RKO (cell line): ENCODE data around the gene CMTM8.

Experiments used
- DNase-seq: peaks from one replicate; pipeline ENCODE4 v3.0.0-alpha.2; 2016; ENCODE audit warnings: low spot score

Gene CMTM8

DNA sequence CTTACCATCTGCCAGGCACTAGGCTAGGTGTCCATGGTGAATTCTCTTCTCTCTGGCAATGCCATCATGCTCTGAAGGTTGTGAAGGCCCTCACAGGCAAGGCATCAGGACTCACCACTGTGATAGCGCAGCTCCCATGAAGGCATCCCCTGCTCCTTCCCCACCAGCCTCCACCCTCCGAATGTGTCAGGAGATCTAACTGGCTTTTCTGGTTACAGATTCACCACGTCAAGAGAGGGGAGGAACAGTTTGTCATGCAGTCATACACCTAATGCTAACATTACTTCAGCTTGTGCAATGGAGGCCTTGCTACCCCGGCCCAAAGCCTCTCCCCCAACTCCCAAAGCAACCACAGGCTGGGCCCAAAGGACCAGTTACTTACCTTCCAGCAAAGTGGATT lies 8.9 kb upstream of the CMTM8 start:
- no peak for DNase-seq

DNA sequence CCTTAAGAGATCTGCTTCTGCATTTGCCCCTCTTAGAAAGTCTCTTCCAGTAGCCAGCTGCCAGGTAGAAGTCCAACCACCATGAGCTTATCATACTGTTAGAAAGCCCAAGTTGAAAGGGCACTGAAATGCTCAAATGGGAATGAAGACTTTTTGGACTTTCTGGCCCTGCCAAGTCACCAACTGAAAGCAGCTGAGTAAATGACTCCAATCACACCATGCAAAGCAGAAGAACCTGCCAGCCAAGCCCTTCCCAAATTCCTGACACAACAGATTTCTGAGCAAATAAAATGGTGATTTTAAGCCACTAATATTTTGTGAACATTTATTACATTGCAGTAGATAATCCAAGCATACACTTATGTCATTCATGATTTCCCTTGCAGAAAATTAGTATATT lies 2.1 kb upstream of the CMTM8 start:
- no peak for DNase-seq

DNA sequence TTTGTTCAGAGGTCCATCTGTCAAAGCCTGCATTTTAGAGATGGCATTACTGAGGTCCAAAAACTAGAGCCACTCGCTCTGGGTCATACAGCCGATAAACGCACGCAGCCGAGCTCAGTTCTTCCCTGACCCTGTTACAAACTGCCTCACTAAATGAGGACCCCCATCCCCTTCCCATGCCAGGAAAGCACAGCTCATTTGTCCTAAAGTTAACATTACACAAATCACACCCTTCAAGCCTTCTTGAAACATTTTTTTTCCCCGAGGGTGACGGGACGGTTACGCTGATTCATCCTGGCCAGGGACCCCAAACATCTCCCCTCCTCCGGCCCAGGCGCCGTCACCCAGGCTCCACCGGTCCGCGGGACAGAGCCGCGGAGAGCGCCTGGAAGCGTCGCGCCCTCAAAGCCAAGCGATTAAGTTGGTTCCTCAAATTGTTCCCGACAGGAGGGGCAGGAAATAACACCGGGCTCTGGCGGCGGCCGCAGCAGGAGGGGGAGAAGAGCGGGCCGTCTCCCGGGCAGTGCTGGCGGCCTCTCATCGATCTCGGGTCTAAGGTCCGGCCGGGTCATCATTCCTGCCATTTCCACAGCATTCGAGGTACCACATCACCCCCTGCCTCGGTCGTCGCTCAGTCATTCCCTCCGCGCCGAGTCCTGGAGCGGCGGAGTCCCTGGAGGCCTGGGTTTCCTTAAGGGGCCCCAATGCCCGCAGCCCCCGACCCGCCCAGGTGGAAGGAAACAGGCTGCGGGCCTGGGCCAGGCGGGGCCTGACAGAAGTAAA lies 619 bp upstream of the CMTM8 start:
- no peak for DNase-seq

DNA sequence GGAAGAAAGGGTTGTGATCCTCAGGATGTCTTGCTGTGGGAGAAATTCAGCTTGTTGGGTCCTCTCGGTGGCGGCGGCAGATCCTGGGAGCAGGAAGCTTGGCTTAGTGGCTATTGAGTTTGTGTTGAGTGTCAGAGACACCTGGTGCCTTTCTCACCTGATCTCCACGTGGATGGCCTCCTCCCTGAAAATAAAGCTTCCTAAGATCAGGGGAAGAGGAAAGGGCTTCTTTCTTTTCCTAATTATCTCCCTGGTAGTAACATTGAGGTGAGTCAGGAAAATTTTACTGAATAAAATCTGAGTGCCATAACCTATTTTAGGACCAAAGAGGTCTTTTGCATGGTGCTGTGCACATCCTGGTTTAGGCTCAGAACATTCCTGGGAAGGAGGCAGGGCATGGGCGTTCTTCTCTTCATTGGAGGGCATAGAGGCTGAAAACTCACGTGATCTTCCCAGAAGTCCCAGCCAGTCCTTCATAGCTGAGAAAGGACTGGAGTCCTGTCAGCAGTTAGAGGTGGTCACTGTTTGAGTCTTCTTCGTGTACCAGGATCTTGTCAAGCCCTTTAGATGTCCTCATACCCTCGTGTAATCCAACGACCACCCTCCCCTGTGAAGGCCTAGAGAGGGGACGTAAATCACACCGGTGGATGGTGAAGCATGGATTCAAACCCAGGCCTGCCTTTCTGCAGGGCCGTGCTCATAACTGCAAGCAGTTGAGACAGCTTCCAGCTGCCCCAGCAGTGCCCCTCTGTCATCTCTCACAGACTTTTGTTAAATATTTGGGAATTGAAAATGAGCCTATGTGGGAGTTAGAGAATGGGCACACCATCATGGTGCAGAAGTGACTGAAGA lies 1.1 kb downstream of the CMTM8 start:
- DNase-seq = peak; percentile 57

DNA sequence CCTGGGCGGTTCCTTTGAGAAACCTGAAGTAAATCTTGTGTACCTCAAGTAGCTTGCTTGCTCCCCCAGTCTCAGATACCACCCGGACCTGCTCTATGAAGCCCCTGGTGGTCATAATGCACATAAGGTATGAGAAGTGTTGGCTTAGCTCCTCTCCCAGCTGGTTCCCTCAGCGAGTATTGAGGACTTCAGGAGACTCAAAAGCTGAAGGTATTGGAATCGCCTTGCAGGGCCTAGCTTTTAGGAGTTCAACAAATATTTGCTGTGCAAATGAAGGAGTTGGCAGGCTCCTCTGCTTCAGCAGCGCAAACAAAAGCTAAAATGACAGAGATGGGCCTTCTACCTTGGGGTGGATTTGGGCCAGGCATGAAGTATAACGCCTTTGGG lies 1.7 kb downstream of the CMTM8 start:
- DNase-seq = peak; percentile 68

GRCh38 chr3:32241100-32241499 lies 2.6 kb downstream of the CMTM8 start:
- no peak for DNase-seq

GRCh38 chr3:32243519-32243918 lies 5.0 kb downstream of the CMTM8 start:
- no peak for DNase-seq

DNA sequence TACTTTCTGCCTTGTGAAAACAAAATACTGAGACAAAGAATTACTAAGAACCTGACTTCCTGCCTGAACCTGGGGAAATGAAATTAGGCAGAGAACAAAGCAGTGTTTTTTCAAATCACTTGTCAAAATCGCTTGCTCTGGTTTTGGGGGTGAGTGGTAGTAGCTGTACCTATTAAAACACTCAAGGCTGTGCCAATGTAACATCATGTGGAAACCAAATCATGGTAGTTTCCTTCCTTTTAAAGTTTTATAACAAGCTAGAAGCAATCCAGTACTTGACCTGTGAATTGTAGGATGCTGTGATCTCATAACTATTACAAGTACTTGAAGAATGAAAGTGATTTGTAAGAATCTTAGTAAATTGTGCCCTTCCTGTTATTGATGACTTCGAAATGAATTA lies 6.7 kb downstream of the CMTM8 start:
- no peak for DNase-seq

GRCh38 chr3:32246079-32246675 lies 7.7 kb downstream of the CMTM8 start:
- no peak for DNase-seq

GRCh38 chr3:32249184-32249782 lies 10.8 kb downstream of the CMTM8 start:
- DNase-seq = peak; percentile 80

- no peak for DNase-seq
Measured at GRCh38 chr3:32254268-32254667, 15.8 kb downstream of the CMTM8 start.

DNA sequence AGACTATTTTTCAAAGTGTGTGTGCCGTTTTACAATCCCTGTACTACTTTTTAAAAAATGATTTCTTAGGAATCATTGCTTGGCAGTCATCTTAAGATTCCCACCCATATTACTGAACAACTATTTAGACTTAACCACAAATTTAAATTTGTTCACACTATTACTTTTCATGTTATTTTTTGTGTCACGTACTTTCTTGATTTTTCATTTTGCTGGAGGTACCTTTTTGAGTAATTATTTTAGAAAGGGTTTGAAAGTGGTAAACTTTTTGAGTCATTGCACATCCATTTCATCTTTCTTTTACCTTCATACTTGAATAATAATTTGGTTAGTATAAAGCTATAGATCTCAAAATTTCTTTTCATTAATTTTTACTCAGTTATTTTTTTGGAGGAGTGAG lies 16.9 kb downstream of the CMTM8 start:
- DNase-seq = no peak

DNA sequence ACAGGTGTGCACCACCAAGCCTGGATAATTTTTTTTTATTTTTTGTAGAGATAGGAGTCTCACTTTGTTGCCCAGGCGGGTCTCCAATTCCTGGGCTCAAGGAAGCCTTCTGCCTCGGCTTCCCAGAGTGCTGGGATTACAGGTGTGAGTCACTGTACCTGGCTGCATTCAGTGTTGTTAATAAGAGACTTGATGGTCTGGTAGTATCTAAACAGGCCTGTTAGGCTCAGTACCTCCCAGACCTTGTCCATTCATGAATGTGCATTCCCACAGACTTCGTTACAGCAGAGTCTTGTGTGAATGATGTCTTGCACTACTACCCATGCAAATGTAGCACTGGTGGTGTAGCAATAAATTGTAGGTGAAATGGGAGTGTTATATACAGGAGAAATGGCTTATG lies 17.7 kb downstream of the CMTM8 start:
- DNase-seq = no peak

- no peak for DNase-seq
Measured at GRCh38 chr3:32257042-32257441, 18.6 kb downstream of the CMTM8 start.

DNA sequence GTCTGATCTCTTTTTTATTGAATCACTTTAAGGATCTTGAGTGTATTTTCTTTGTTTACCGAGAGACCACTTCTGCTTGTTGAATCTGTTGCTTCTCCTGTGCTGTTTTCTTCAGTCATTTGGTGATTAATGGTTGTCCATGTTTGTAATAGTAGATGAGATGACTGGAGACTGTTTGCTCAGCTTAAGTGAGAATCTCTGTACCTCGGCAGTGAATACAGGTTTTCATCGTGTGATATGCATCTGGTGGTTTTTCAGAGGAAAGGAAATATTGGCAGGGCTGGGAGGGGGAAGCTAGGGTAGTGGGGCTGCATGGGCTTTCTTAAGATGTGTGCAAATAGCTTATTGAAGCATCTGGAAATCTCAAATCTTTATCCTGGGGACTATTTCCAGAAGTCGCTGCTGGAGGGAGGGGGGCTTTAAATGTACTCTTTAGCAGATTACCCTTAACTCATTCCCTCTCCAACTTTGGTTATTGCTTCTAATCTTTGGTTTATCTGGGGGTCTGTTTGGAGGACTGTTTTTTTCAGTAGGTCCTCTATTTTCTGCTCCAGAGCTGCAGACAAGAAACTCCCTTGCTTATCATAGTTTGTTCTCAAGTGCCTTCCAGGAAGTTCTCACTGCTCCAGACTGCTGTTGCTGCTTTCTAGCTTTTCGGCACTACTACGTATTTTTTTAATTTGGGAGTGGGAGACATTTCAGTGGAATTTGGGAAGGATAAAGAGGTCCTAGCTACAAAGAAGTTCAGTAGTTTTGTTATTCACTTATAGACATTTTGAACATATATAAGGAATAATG lies 19.4 kb downstream of the CMTM8 start:
- DNase-seq = no peak

- DNase-seq = no peak
Measured at GRCh38 chr3:32258869-32259268, 20.4 kb downstream of the CMTM8 start.

- no peak for DNase-seq
Measured at GRCh38 chr3:32261545-32261944, 23.1 kb downstream of the CMTM8 start.

GRCh38 chr3:32262201-32262600 lies 23.7 kb downstream of the CMTM8 start:
- no peak for DNase-seq

DNA sequence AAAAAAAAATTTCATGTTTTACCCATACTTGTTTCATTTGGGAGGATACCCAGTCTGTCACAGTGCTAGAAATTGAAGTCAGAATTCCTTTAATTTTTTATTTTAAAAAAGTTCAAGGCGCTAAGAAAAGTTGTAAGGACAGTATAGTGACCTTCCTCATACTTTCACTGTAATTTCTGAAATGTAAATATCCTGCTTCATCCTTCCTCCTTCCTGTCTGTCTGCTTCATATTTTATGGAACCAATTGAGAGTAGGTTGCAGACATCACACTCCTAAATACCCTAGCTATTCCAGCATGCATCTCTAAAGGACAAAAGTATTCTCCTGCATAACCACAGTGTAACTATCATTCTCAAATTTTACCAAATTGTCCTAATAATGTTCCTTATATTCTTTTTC lies 35.8 kb downstream of the CMTM8 start:
- no peak for DNase-seq

- DNase-seq = no peak
Measured at GRCh38 chr3:32275506-32275905, 37.0 kb downstream of the CMTM8 start.

- no peak for DNase-seq
Measured at GRCh38 chr3:32276279-32276841, 37.9 kb downstream of the CMTM8 start.
